Naive B cell (primary cell): ENCODE data around the gene COL24A1. TPM values are rescaled to one million over a fixed set of nuclear protein-coding genes. Genes with fewer than 3 reads are reported as not detected.

Source experiments
- ATAC-seq, 2 donors: fragments of 150-1000 bp; cut with Tn5 transposase; 2 replicates each; pipeline ENCODE4 v1.10.0; 2021; ENCODE audit warnings: low read depth in 2 of 2, mild to moderate bottlenecking in 2 of 2, moderate library complexity in 2 of 2
- DNase-seq: peaks from one replicate; pipeline ENCODE4 v3.0.0; 2022
- H3K27ac Mint-ChIP-seq, 6 donors: one replicate each; pipeline ENCODE4 v1.8.0; 2020 to 2022; ENCODE audit warnings: mild to moderate bottlenecking in 6 of 6, mixed read lengths in 6 of 6, moderate library complexity in 5 of 6, inconsistent platforms in 2 of 6
- H3K27me3 Mint-ChIP-seq, 3 donors: one replicate each; pipeline ENCODE4 v1.8.0; 2021 to 2022; ENCODE audit warnings: mixed read lengths in 3 of 3, mild to moderate bottlenecking in 1 of 3
- H3K36me3 Mint-ChIP-seq, 2 donors: one replicate each; pipeline ENCODE4 v1.8.0; 2020 to 2022; ENCODE audit warnings: mixed read lengths in 2 of 2, inconsistent platforms in 1 of 2, mild to moderate bottlenecking in 1 of 2
- H3K4me1 Mint-ChIP-seq, 3 donors: one replicate each; pipeline ENCODE4 v1.8.0; 2020 to 2022; ENCODE audit warnings: mixed read lengths in 3 of 3, inconsistent platforms in 1 of 3, mild to moderate bottlenecking in 1 of 3, moderate library complexity in 1 of 3
- H3K4me3 Mint-ChIP-seq, 8 donors: one replicate each; pipeline ENCODE4 v1.8.0; 2020 to 2022; ENCODE audit warnings: mild to moderate bottlenecking in 8 of 8, mixed read lengths in 8 of 8, moderate library complexity in 8 of 8, inconsistent platforms in 2 of 8
- H3K9me3 Mint-ChIP-seq, 7 donors: one replicate each; pipeline ENCODE4 v1.8.0; 2020 to 2022; ENCODE audit warnings: mixed read lengths in 7 of 7, mild to moderate bottlenecking in 5 of 7, inconsistent platforms in 2 of 7, moderate library complexity in 1 of 7
- polyA plus RNA-seq, 6 donors: library from polyadenylated mRNA; unstranded; fragments of 300-500 nt; fragmentation: Illumina TruSeq; gene quantifications; one replicate each; pipeline ENCODE4 v1.2.3, GENCODE V29; 2021; ENCODE audit warnings: low read depth in 6 of 6

Gene COL24A1
- polyA plus RNA-seq, 6 donors from 2014 or later: not detected

- DNase-seq (no peak), ATAC-seq (no peak)
- Mint-ChIP-seq H3K27ac (no peak overlapping the region), H3K36me3 (no peaks in the 10 kb centered on the region), H3K4me3 (no peak overlapping the region), H3K9me3 (peaks cover 0 to 3% (median 0%) of the 10 kb centered on the region in 7 donors), H3K4me1 (no peaks in the 10 kb centered on the region), H3K27me3 (no peaks in the 10 kb centered on the region)
These were observed 19.7 kb upstream of the COL24A1 start for GRCh38 chr1:86176226-86176625.

- no peak for ATAC-seq
- H3K27me3 Mint-ChIP-seq: no peaks in the 10 kb centered on the region
- DNase-seq: no peak
- no peak overlapping the region for H3K4me3 Mint-ChIP-seq
- no peaks in the 10 kb centered on the region for H3K36me3 Mint-ChIP-seq
- no peaks in the 10 kb centered on the region for H3K4me1 Mint-ChIP-seq
- H3K9me3 Mint-ChIP-seq: peaks cover 0 to 3% (median 0%) of the 10 kb centered on the region in 7 donors
- no peak overlapping the region for H3K27ac Mint-ChIP-seq
These were observed 19.2 kb upstream of the COL24A1 start for GRCh38 chr1:86175756-86176155.

GRCh38 chr1:86169625-86170024, 13.1 kb upstream of the COL24A1 start:
- H3K4me3 Mint-ChIP-seq: no peak overlapping the region
- ATAC-seq: no peak
- H3K4me1 Mint-ChIP-seq: no peaks in the 10 kb centered on the region
- H3K9me3 Mint-ChIP-seq: peaks cover 4 to 19% (median 13%) of the 10 kb centered on the region in 7 donors
- no peak for DNase-seq
- H3K36me3 Mint-ChIP-seq: no peaks in the 10 kb centered on the region
- H3K27ac Mint-ChIP-seq: no peak overlapping the region
- no peaks in the 10 kb centered on the region for H3K27me3 Mint-ChIP-seq

- Mint-ChIP-seq H3K36me3 (peaks cover 0 to 10% of the 10 kb centered on the region in 2 donors), H3K4me1 (peaks cover 8 to 19% (median 10%) of the 10 kb centered on the region in 3 donors), H3K27me3 (peaks cover 19 to 29% (median 27%) of the 10 kb centered on the region in 3 donors), H3K9me3 (peaks cover 0 to 8% (median 5%) of the 10 kb centered on the region in 7 donors), H3K27ac (no peak overlapping the region), H3K4me3 (no peak overlapping the region)
- DNase-seq: no peak
- no peak for ATAC-seq
These were observed 3.2 kb upstream of the COL24A1 start for GRCh38 chr1:86159800-86160199.

GRCh38 chr1:86155807-86156565, 586 bp downstream of the COL24A1 start:
- H3K4me3 Mint-ChIP-seq: peak overlapping the region in 6 of 8 donors; percentile 44 to 81 (median 63)

GRCh38 chr1:86155051-86155806, 1.3 kb downstream of the COL24A1 start:
- H3K27me3 Mint-ChIP-seq: peaks cover 34 to 36% (median 34%) of the 10 kb centered on the region in 3 donors
- no peak overlapping the region for H3K27ac Mint-ChIP-seq
- DNase-seq: no peak
- peak in 1 of 2 donors; percentile 21 for ATAC-seq
- H3K4me1 Mint-ChIP-seq: peaks cover 8 to 19% (median 10%) of the 10 kb centered on the region in 3 donors
- H3K36me3 Mint-ChIP-seq: peaks cover 0 to 10% of the 10 kb centered on the region in 2 donors
- peak overlapping the region in 2 of 8 donors; percentile 47 to 62 for H3K4me3 Mint-ChIP-seq
- peaks cover 0 to 4% (median 0%) of the 10 kb centered on the region in 7 donors for H3K9me3 Mint-ChIP-seq

More at GRCh38 chr1:86155807-86156565, 586 bp downstream of the COL24A1 start:
- Mint-ChIP-seq H3K27ac (peak overlapping the region in 1 of 6 donors; percentile 61), H3K4me1 (peaks cover 8 to 19% (median 10%) of the 10 kb centered on the region in 3 donors), H3K27me3 (peaks cover 34 to 36% (median 34%) of the 10 kb centered on the region in 3 donors), H3K9me3 (peaks cover 0 to 4% (median 0%) of the 10 kb centered on the region in 7 donors), H3K36me3 (peaks cover 0 to 10% of the 10 kb centered on the region in 2 donors)
- DNase-seq (no peak), ATAC-seq (no peak)

GRCh38 chr1:86154571-86155050, 2.0 kb downstream of the COL24A1 start:
- H3K4me1 Mint-ChIP-seq: peaks cover 8 to 19% (median 10%) of the 10 kb centered on the region in 3 donors
- peaks cover 0 to 10% of the 10 kb centered on the region in 2 donors for H3K36me3 Mint-ChIP-seq
- no peak for ATAC-seq
- H3K4me3 Mint-ChIP-seq: peak overlapping the region in 1 of 8 donors; percentile 34
- peaks cover 0 to 4% (median 0%) of the 10 kb centered on the region in 7 donors for H3K9me3 Mint-ChIP-seq
- H3K27ac Mint-ChIP-seq: no peak overlapping the region
- DNase-seq: no peak
- H3K27me3 Mint-ChIP-seq: peaks cover 34 to 36% (median 34%) of the 10 kb centered on the region in 3 donors

GRCh38 chr1:86153836-86154235, 2.7 kb downstream of the COL24A1 start:
- Mint-ChIP-seq H3K27me3 (peaks cover 30 to 35% (median 30%) of the 10 kb centered on the region in 3 donors), H3K4me3 (no peak overlapping the region), H3K4me1 (peaks cover 8 to 19% (median 10%) of the 10 kb centered on the region in 3 donors), H3K36me3 (peaks cover 0 to 10% of the 10 kb centered on the region in 2 donors), H3K9me3 (peaks cover 0 to 4% (median 0%) of the 10 kb centered on the region in 7 donors), H3K27ac (no peak overlapping the region)
- DNase-seq: no peak
- no peak for ATAC-seq

GRCh38 chr1:86152887-86153286, 3.7 kb downstream of the COL24A1 start:
- no peak for DNase-seq
- Mint-ChIP-seq H3K4me3 (no peak overlapping the region), H3K9me3 (peaks cover 0 to 4% (median 0%) of the 10 kb centered on the region in 7 donors), H3K36me3 (peaks cover 0 to 10% of the 10 kb centered on the region in 2 donors), H3K4me1 (peaks cover 8 to 19% (median 10%) of the 10 kb centered on the region in 3 donors), H3K27ac (no peak overlapping the region), H3K27me3 (peaks cover 26 to 31% (median 30%) of the 10 kb centered on the region in 3 donors)
- ATAC-seq: no peak

- Mint-ChIP-seq H3K9me3 (peaks cover 0 to 4% (median 0%) of the 10 kb centered on the region in 7 donors), H3K27me3 (peaks cover 13 to 21% (median 20%) of the 10 kb centered on the region in 3 donors), H3K36me3 (no peaks in the 10 kb centered on the region), H3K27ac (no peak overlapping the region), H3K4me3 (no peak overlapping the region), H3K4me1 (peaks cover 3 to 8% (median 5%) of the 10 kb centered on the region in 3 donors)
- ATAC-seq (no peak), DNase-seq (no peak)
These were observed 5.1 kb downstream of the COL24A1 start for GRCh38 chr1:86151427-86151826.

GRCh38 chr1:86150553-86151055, 6.0 kb downstream of the COL24A1 start:
- H3K36me3 Mint-ChIP-seq: no peaks in the 10 kb centered on the region
- H3K4me3 Mint-ChIP-seq: no peak overlapping the region
- DNase-seq: no peak
- peaks cover 0 to 2% (median 0%) of the 10 kb centered on the region in 7 donors for H3K9me3 Mint-ChIP-seq
- H3K4me1 Mint-ChIP-seq: peaks cover 0 to under 1% (median 0%) of the 10 kb centered on the region in 3 donors
- no peak for ATAC-seq
- no peak overlapping the region for H3K27ac Mint-ChIP-seq
- H3K27me3 Mint-ChIP-seq: peaks cover 13 to 18% (median 15%) of the 10 kb centered on the region in 3 donors

GRCh38 chr1:86149591-86149990, 7.0 kb downstream of the COL24A1 start:
- peaks cover 5 to 15% (median 5%) of the 10 kb centered on the region in 3 donors for H3K27me3 Mint-ChIP-seq
- ATAC-seq (no peak), DNase-seq (no peak)
- no peak overlapping the region for H3K4me3 Mint-ChIP-seq
- no peaks in the 10 kb centered on the region for H3K4me1 Mint-ChIP-seq
- peaks cover 0 to 1% (median 0%) of the 10 kb centered on the region in 7 donors for H3K9me3 Mint-ChIP-seq
- H3K27ac Mint-ChIP-seq: no peak overlapping the region
- no peaks in the 10 kb centered on the region for H3K36me3 Mint-ChIP-seq

GRCh38 chr1:86147755-86148154, 8.8 kb downstream of the COL24A1 start:
- no peak for ATAC-seq

More at GRCh38 chr1:86147755-86148154, 8.8 kb downstream of the COL24A1 start:
- Mint-ChIP-seq H3K9me3 (peaks cover 0 to 1% (median 0%) of the 10 kb centered on the region in 7 donors), H3K27me3 (peaks cover 0 to 6% (median 0%) of the 10 kb centered on the region in 3 donors), H3K4me3 (no peak overlapping the region), H3K4me1 (no peaks in the 10 kb centered on the region), H3K36me3 (no peaks in the 10 kb centered on the region), H3K27ac (no peak overlapping the region)
- no peak for DNase-seq
